Hepatocyte (in vitro differentiated cells): Measurements from ENCODE around the gene IREB2. TPM values are rescaled to one million over a fixed set of nuclear protein-coding genes. Genes with fewer than 3 reads are reported as not detected.

Experiments used
- DNase-seq: peaks from one replicate; pipeline ENCODE4 v3.0.0-alpha.2; 2016; ENCODE audit warnings: low spot score
- H2AFZ ChIP-seq: fragments of 200-600 bp; sonication (generic); 2 replicates; pipeline ENCODE4 v1.6.0; 2016; ENCODE audit warnings: antibody characterized with exemption, mild to moderate bottlenecking
- H3K27ac ChIP-seq: fragments of 200-600 bp; sonication (generic); 2 replicates; pipeline ENCODE4 v1.5.1; 2016; ENCODE audit warnings: mild to moderate bottlenecking
- H3K27me3 ChIP-seq: fragments of 200-600 bp; sonication (generic); 2 replicates; pipeline ENCODE4 v1.6.1; 2016
- H3K36me3 ChIP-seq: fragments of 200-600 bp; sonication (generic); replicated peaks from 2 replicates; pipeline ENCODE4 v1.5.1; 2016; ENCODE audit warnings: low read depth; ENCODE audit not compliant: insufficient read depth
- H3K4me1 ChIP-seq: fragments of 200-600 bp; sonication (generic); 2 replicates; pipeline ENCODE4 v1.5.1; 2016; ENCODE audit warnings: mild to moderate bottlenecking, moderate library complexity; ENCODE audit not compliant: insufficient read depth
- H3K4me2 ChIP-seq: fragments of 200-600 bp; sonication (generic); 2 replicates; pipeline ENCODE4 v1.6.0; 2016
- H3K4me3 ChIP-seq: fragments of 200-600 bp; sonication (generic); 2 replicates; pipeline ENCODE4 v1.5.1; 2016; ENCODE audit warnings: mild to moderate bottlenecking
- H3K79me2 ChIP-seq: fragments of 200-600 bp; sonication (generic); 2 replicates; pipeline ENCODE4 v1.6.0; 2017; ENCODE audit warnings: mild to moderate bottlenecking
- H3K9me2 ChIP-seq: fragments of 200-600 bp; sonication (generic); replicated peaks from 2 replicates; pipeline ENCODE4 v1.6.0; 2017; ENCODE audit warnings: mild to moderate bottlenecking; ENCODE audit not compliant: insufficient read depth
- H3K9me3 ChIP-seq: fragments of 200-600 bp; sonication (generic); 2 replicates; pipeline ENCODE4 v1.5.1; 2016; ENCODE audit warnings: low read depth, mild to moderate bottlenecking
- H4K20me1 ChIP-seq: fragments of 200-600 bp; sonication (generic); 2 replicates; pipeline ENCODE4 v1.6.0; 2016; ENCODE audit warnings: mild to moderate bottlenecking; ENCODE audit not compliant: insufficient read depth, poor library complexity, severe bottlenecking
- EZH2 ChIP-seq: fragments of 200-600 bp; sonication (generic); IDR thresholded peaks from 2 replicates; pipeline ENCODE4 v1.6.1; 2016; ENCODE audit warnings: antibody characterized with exemption, mild to moderate bottlenecking, borderline replicate concordance
- EZH2phosphoT487 ChIP-seq: fragments of 200-600 bp; sonication (generic); IDR thresholded peaks from one replicate; pipeline ENCODE4 v1.6.1; 2018; ENCODE audit warnings: antibody characterized with exemption, mild to moderate bottlenecking, low read depth, moderate library complexity; ENCODE audit not compliant: unreplicated experiment, severe bottlenecking
- WGBS: methylation state at CpG from one replicate; pipeline ENCODE4 v1.1.6; 2016; ENCODE audit warnings: low lambda C conversion rate; ENCODE audit errors: missing lambda C conversion rate; 5-methylcytosine and 5-hydroxymethylcytosine counted together
- polyA plus RNA-seq: library from polyadenylated mRNA; unstranded; fragments of >200 nt; fragmentation: Nextera tagmentation; extraction: Ambion mirVana; gene quantifications from 2 replicates; pipeline ENCODE4 v1.2.1, GENCODE V29; 2016
- total RNA-seq: library from RNA; depleted of rRNA; stranded (reverse); fragments of >200 nt; gene quantifications from 2 replicates; pipeline ENCODE4 v1.2.3, GENCODE V29; 2014
- TF ChIP-seq, protein P1 (sequence below): fragments of 200-600 bp; sonication (generic); IDR thresholded peaks from 2 replicates; pipeline ENCODE4 v1.5.1; 2016; ENCODE audit warnings: antibody characterized with exemption, mild to moderate bottlenecking; ENCODE audit not compliant: poor library complexity

Gene IREB2
- total and polyA plus RNA-seq, 2 experiments from 2014 or later = 20.4 to 54.0 TPM

DNA sequence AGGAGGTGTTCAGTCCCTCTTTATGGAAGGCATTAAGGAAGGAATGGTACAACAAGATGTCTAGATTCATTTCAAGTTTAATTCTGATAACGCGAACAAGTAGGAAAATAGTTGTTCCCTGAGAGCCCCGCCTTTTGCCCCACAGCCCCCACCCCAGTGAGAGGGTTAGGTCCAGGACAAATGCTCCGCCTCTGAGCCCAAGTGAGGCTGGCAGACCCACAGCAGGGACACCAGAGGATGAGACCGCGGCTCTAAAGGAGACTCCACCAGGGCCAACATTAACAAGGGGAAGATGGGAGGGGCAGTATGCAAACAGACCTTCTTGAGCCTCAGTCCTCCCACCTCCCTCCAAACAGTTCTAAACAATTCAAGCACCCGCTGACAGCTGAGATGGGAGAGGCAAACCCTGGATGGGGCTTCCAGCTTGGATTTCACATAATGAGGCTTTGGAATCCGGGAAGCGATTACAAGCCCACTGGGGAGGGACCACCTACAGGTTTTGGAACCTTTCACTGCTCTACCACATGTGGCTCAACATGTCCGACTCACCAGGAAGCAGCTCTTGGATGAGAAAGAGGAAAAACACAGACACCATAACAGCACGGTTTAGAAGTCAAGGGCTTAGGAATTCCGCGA lies 42.9 kb upstream of the IREB2 start:
- no peaks in the 10 kb centered on the region for H3K9me3 ChIP-seq
- H3K27me3 ChIP-seq = no peaks in the 10 kb centered on the region
- no peaks in the 10 kb centered on the region for H4K20me1 ChIP-seq
- H3K4me1 ChIP-seq = peaks cover 7% of the 10 kb centered on the region
- TF ChIP-seq EZH2phosphoT487 (no peak), EZH2 (no peak)
- TF ChIP-seq, protein P1, sequence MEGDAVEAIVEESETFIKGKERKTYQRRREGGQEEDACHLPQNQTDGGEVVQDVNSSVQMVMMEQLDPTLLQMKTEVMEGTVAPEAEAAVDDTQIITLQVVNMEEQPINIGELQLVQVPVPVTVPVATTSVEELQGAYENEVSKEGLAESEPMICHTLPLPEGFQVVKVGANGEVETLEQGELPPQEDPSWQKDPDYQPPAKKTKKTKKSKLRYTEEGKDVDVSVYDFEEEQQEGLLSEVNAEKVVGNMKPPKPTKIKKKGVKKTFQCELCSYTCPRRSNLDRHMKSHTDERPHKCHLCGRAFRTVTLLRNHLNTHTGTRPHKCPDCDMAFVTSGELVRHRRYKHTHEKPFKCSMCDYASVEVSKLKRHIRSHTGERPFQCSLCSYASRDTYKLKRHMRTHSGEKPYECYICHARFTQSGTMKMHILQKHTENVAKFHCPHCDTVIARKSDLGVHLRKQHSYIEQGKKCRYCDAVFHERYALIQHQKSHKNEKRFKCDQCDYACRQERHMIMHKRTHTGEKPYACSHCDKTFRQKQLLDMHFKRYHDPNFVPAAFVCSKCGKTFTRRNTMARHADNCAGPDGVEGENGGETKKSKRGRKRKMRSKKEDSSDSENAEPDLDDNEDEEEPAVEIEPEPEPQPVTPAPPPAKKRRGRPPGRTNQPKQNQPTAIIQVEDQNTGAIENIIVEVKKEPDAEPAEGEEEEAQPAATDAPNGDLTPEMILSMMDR = no peak
- H3K27ac ChIP-seq = peak overlapping the region; percentile 78
- H3K9me2 ChIP-seq = no peaks in the 10 kb centered on the region
- DNase-seq = peak; percentile 53
- H3K4me3 ChIP-seq = no peak overlapping the region
- H3K79me2 ChIP-seq = no peaks in the 10 kb centered on the region
- H2AFZ ChIP-seq = no peak overlapping the region
- no peak overlapping the region for H3K4me2 ChIP-seq
- 40% methylated on average over 13 of the region's 13 CpGs for WGBS
- H3K36me3 ChIP-seq = no peaks in the 10 kb centered on the region

DNA sequence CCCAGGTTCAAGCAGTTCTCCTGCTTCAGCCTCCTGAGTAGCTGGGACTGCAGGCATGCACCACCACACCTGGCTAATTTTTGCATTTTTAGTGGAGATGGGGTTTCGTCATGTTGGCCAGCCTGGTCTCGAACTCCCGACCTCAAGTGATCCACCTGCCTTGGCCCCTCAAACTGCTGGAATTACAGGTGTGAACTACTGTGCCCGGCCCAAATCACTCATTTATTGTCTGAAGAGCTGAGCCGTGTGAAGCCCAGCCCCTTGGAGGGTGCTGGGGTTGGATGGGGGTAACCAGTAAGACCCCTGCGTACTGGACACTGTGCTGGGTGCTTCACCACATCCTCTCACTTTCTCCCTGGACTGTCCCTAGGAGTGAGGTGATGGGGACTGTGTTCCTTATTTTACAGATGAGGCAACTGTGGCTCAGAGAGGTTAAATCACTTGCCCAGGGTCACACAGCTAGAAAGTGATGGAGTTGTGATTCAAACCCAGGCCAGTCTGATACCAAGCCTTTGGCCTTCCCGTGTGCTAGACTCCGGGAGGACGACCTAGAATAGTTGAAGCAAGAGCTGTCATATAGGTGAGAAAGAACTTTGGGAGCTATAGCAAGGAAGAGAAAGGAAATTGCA lies 41.7 kb upstream of the IREB2 start:
- no peaks in the 10 kb centered on the region for H4K20me1 ChIP-seq
- H3K9me2 ChIP-seq = no peaks in the 10 kb centered on the region
- H3K27me3 ChIP-seq = no peaks in the 10 kb centered on the region
- no peaks in the 10 kb centered on the region for H3K79me2 ChIP-seq
- no peak overlapping the region for H2AFZ ChIP-seq
- no peaks in the 10 kb centered on the region for H3K9me3 ChIP-seq
- WGBS = 92% methylated on average over 9 of the region's 9 CpGs
- H3K36me3 ChIP-seq = no peaks in the 10 kb centered on the region
- no peak for TF ChIP-seq EZH2phosphoT487
- no peak for TF ChIP-seq EZH2
- TF ChIP-seq, protein P1 = no peak
- no peak overlapping the region for H3K4me2 ChIP-seq
- peaks cover 7% of the 10 kb centered on the region for H3K4me1 ChIP-seq
- no peak overlapping the region for H3K4me3 ChIP-seq
- no peak for DNase-seq
- peak overlapping the region; percentile 78 for H3K27ac ChIP-seq

DNA sequence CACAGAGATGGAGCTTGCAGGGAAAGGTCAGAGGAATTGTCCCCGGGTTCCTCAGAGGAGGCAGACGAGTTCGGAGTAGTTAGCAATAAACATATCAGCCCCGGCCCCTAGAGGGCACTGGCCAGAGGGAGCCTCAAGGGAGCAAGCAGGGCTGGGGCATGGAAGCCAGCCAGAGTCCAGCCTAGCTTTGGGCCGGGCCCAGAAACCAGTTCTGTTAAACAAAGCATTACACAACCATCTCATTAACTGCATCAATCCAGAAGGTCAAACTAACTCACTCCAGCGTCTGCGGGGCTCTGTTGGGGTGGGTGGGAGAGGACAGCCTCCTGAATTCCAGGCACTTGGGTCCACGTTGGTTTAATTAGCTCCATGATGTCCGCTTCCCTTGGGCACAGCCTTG lies 41.0 kb upstream of the IREB2 start:
- no peaks in the 10 kb centered on the region for H3K79me2 ChIP-seq
- TF ChIP-seq, protein P1 = peak; percentile 39
- TF ChIP-seq EZH2 = no peak

More for the DNA sequence above, 41.0 kb upstream of the IREB2 start:
- 53% methylated on average over 9 of the region's 9 CpGs for WGBS
- peak; percentile 58 for DNase-seq
- Histone ChIP-seq H3K9me3 (no peaks in the 10 kb centered on the region), H3K27ac (peak overlapping the region; percentile 78), H3K4me3 (no peak overlapping the region), H3K27me3 (no peaks in the 10 kb centered on the region), H3K9me2 (no peaks in the 10 kb centered on the region), H3K36me3 (no peaks in the 10 kb centered on the region), H3K4me2 (no peak overlapping the region), H4K20me1 (no peaks in the 10 kb centered on the region), H3K4me1 (peaks cover 7% of the 10 kb centered on the region), H2AFZ (no peak overlapping the region)
